ENCODE results near the gene CABP1. TPM values are rescaled to one million over a fixed set of nuclear protein-coding genes. Genes with fewer than 3 reads are reported as not detected.

Gene CABP1
- total and polyA plus RNA-seq, 2 donors (not counting 3 experiments of a cell fraction or from before 2014, with no cell fraction given): 0.07 to 0.31 TPM

GRCh38 chr12:120696626-120697025 lies 56.2 kb downstream of the CABP1 start:
- Histone ChIP-seq H3K27me3 (ENCODE audit: control insufficient read depth in 2 of 2, insufficient read depth in 2 of 2, low read length in 2 of 2) (no peaks in the 10 kb centered on the region), H3K9ac (replicated peaks; ENCODE audit: extremely low read depth, insufficient read depth, low read length) (no peak overlapping the region), H3K36me3 (ENCODE audit: control insufficient read depth in 2 of 2, extremely low read depth in 1 of 2, insufficient read depth in 2 of 2, low read length in 2 of 2) (peaks cover 32 to 42% of the 10 kb centered on the region in 2 experiments), H3K27ac (ENCODE audit: insufficient read depth, low read depth, low read length) (no peak overlapping the region), H2AFZ (ENCODE audit: low read depth, low read length) (no peak overlapping the region), H3K9me1 (replicated peaks; ENCODE audit: control insufficient read depth, extremely low read depth, insufficient read depth, low read length) (no peaks in the 10 kb centered on the region), H3K4me2 (ENCODE audit: insufficient read depth, low read length) (no peak overlapping the region), H3K4me3 (replicated peaks in 1 of 3; ENCODE audit: insufficient read depth in 1 of 3, low read depth in 1 of 3, low read length in 3 of 3) (no peak overlapping the region), H3K9me3 (replicated peaks; ENCODE audit: control insufficient read depth, insufficient read depth, low read length) (no peaks in the 10 kb centered on the region), H3K79me2 (ENCODE audit: control insufficient read depth, insufficient read depth, low read length) (peaks cover 15% of the 10 kb centered on the region), H4K20me1 (replicated peaks; ENCODE audit: control insufficient read depth, extremely low read depth, insufficient read depth, low read length) (no peaks in the 10 kb centered on the region), H3K4me1 (ENCODE audit: control insufficient read depth, extremely low read depth, insufficient read depth, low read length) (peaks cover 29% of the 10 kb centered on the region)
- ChIA-PET POLR2A (no interaction called here), CTCF (interaction anchor here (2.7 kb wide), 1 partner anchor 47 kb away, joined by 15 read pairs; no protein-coding TSS in a partner anchor)
- TF ChIP-seq MYC (IDR thresholded peaks at IDR 0.05; ENCODE audit: low read depth, low read length): no peak
- TF ChIP-seq JUN (IDR thresholded peaks at IDR 0.05; ENCODE audit: borderline replicate concordance, insufficient read depth, insufficient read length, low read depth): no peak
- no peak for TF ChIP-seq POLR2A (IDR thresholded peaks at IDR 0.05; ENCODE audit: low read depth, low read length)
- TF ChIP-seq MAX (IDR thresholded peaks at IDR 0.05; ENCODE audit: insufficient read depth, insufficient read length): no peak
- TF ChIP-seq EZH2 (IDR thresholded peaks at IDR 0.05; ENCODE audit: borderline replicate concordance, low read depth, low read length, severe bottlenecking): no peak
- TF ChIP-seq GATA2 (IDR thresholded peaks at IDR 0.05; ENCODE audit: insufficient read depth, insufficient read length, low read depth, low read length): no peak
- no peak for TF ChIP-seq POLR2AphosphoS5 (IDR thresholded peaks at IDR 0.05; ENCODE audit: insufficient read depth, low read depth, low read length)
- no peak for FAIRE-seq
- DNase-seq (ENCODE audit: low read depth, low spot score): no peak
- dilution Hi-C loops (cut with MboI; ENCODE audit: extremely low pct_ligation_motif_present, low sequenced_read_pairs): no loop called here
- intact Hi-C loops (cut with micrococcal nuclease): loop anchor here (1.0 kb wide), 1 partner anchor 9 kb away; the partner anchor contains the start of gene MLEC
- no TSS peak for BruUV-seq (replicated peaks)

- Histone ChIP-seq H3K4me1 (ENCODE audit: control insufficient read depth, extremely low read depth, insufficient read depth, low read length) (peaks cover 25% of the 10 kb centered on the region), H3K36me3 (ENCODE audit: control insufficient read depth in 2 of 2, extremely low read depth in 1 of 2, insufficient read depth in 2 of 2, low read length in 2 of 2) (peaks cover 34 to 45% of the 10 kb centered on the region in 2 experiments), H3K79me2 (ENCODE audit: control insufficient read depth, insufficient read depth, low read length) (peaks cover 9% of the 10 kb centered on the region), H4K20me1 (replicated peaks; ENCODE audit: control insufficient read depth, extremely low read depth, insufficient read depth, low read length) (no peaks in the 10 kb centered on the region), H3K4me3 (replicated peaks in 1 of 3; ENCODE audit: insufficient read depth in 1 of 3, low read depth in 1 of 3, low read length in 3 of 3) (no peak overlapping the region), H2AFZ (ENCODE audit: low read depth, low read length) (no peak overlapping the region), H3K9ac (replicated peaks; ENCODE audit: extremely low read depth, insufficient read depth, low read length) (no peak overlapping the region), H3K9me1 (replicated peaks; ENCODE audit: control insufficient read depth, extremely low read depth, insufficient read depth, low read length) (no peaks in the 10 kb centered on the region), H3K9me3 (replicated peaks; ENCODE audit: control insufficient read depth, insufficient read depth, low read length) (no peaks in the 10 kb centered on the region), H3K27me3 (ENCODE audit: control insufficient read depth in 2 of 2, insufficient read depth in 2 of 2, low read length in 2 of 2) (no peaks in the 10 kb centered on the region), H3K27ac (ENCODE audit: insufficient read depth, low read depth, low read length) (no peak overlapping the region), H3K4me2 (ENCODE audit: insufficient read depth, low read length) (no peak overlapping the region)
- no peak for TF ChIP-seq POLR2AphosphoS5 (IDR thresholded peaks at IDR 0.05; ENCODE audit: insufficient read depth, low read depth, low read length)
- TF ChIP-seq POLR2A (IDR thresholded peaks at IDR 0.05; ENCODE audit: low read depth, low read length): no peak
- TF ChIP-seq FOS (IDR thresholded peaks at IDR 0.05; ENCODE audit: borderline replicate concordance, insufficient read depth, low read length): no peak
- no peak for TF ChIP-seq MAX (IDR thresholded peaks at IDR 0.05; ENCODE audit: insufficient read depth, insufficient read length)
- no peak for TF ChIP-seq JUN (IDR thresholded peaks at IDR 0.05; ENCODE audit: borderline replicate concordance, insufficient read depth, insufficient read length, low read depth)
- TF ChIP-seq MYC (IDR thresholded peaks at IDR 0.05; ENCODE audit: low read depth, low read length): no peak
- no peak for TF ChIP-seq GATA2 (IDR thresholded peaks at IDR 0.05; ENCODE audit: insufficient read depth, insufficient read length, low read depth, low read length)
- no peak for TF ChIP-seq EZH2 (IDR thresholded peaks at IDR 0.05; ENCODE audit: borderline replicate concordance, low read depth, low read length, severe bottlenecking)
- dilution Hi-C loops (cut with MboI; ENCODE audit: extremely low pct_ligation_motif_present, low sequenced_read_pairs): no loop called here
- no peak for DNase-seq (ENCODE audit: low read depth, low spot score)
- FAIRE-seq: no peak
- no TSS peak for BruUV-seq (replicated peaks)
- ChIA-PET CTCF (interaction anchor here (1.2 to 3.3 kb wide), 3 partner anchors 9 to 48 kb away, joined by 3 to 17 read pairs (median 15); no protein-coding TSS in a partner anchor), POLR2A (no interaction called here)
- intact Hi-C loops (cut with micrococcal nuclease): loop anchor here (1.0 kb wide), 1 partner anchor 10 kb away; the partner anchor contains the start of gene MLEC
These were observed 56.9 kb downstream of the CABP1 start for GRCh38 chr12:120697344-120697743.

All from endothelial cell of umbilical vein (primary cell).